Fibroblast of peridontal ligament (primary cell): ENCODE results near the gene EVC.

Experiments used
- DNase-seq: peaks from one replicate; pipeline ENCODE4 v3.0.0-alpha.2; 2010; ENCODE audit errors: extremely low read depth

EVC gene

DNA sequence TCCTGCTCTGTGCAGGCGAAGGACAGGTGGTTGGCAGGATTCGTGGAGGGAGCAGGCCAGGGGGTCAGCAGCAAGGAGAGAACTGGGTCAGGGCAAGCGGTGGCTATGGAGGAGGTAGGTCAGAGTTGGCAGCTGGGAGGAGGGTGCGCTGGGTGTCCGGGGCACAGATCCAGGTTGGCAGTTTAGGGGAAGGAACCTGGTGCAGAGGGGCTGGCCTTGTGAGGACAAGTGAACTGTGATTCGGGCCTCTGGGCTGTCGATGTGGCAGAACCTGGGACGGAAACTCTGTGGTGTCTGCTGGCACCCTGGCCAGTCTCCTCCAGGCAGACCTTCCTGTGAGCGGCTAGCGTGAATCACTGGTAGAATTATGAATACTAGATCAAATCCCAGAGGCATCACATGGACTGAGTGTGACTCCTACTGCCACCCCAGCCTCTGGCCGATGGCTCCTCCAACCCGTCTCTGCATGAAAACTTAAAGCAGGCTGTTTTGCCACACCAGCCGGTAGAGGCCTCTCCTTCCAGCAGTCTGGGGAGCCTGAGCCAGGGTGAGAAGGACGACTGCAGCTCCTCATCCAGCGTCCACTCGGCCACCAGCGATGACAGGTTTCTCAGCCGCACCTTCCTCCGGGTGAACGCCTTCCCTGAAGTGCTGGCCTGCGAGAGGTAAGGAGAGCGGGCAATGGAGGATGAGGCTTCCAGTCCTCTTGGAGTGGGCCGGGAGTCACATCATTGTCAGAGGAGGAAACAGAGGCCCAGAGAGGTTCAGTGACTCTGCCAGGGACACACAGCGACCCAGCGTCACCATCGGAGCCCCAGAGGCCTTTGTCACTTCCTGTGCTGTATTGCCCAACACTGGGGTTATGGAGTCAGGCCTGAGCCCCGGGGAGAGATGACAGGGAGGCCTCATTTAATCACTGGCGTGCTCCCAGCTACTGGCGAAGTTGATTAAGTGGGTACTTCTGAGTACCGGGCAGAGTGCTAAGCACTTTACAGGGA is 20.3 kb downstream of the EVC start:
- DNase-seq: no peak

- DNase-seq: no peak
Measured at GRCh38 chr4:5732158-5732557, 21.2 kb downstream of the EVC start.

- no peak for DNase-seq
Measured at GRCh38 chr4:5734853-5735252, 23.9 kb downstream of the EVC start.

GRCh38 chr4:5735463-5735862 is 24.5 kb downstream of the EVC start:
- DNase-seq: no peak

DNA sequence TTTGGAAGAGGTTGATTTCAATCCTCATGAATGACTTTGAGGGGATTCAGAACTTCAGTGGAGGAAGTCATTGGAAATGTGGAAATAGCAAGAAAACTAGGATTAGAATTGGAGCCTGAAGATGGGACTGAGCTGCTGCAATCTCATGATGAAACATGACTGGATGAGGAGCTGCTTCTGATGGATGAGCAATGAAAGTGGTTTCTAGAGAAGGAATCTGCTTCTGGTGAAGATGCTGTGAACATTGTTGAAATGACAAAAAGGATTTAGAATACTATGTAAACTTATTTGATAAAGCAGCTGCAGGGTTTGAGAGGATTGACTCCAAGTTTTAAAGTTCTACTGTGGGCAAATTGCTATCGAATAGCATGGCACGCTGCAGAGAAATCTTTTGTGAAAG is 27.1 kb downstream of the EVC start:
- DNase-seq: no peak

DNA sequence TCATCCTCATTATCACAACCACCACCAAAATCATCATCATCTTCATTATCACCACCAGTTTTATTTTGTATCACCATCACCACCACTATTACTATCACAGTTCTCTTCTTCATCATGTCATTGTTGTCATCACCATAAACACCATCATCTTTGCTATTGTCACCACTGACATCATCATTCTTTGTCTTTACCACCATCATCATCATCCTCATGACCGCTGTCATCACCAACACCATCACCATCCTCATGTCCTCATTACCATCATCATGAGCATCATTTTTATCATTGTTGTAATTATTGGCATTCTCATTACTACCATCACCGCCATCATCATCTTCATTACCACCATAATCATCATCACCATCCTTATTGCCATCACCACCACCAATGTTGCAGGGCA is 31.4 kb downstream of the EVC start:
- DNase-seq: no peak

- DNase-seq: no peak
Measured at GRCh38 chr4:5742968-5743367, 32.0 kb downstream of the EVC start.

- DNase-seq: no peak
Measured at GRCh38 chr4:5746250-5746649, 35.2 kb downstream of the EVC start.

DNA sequence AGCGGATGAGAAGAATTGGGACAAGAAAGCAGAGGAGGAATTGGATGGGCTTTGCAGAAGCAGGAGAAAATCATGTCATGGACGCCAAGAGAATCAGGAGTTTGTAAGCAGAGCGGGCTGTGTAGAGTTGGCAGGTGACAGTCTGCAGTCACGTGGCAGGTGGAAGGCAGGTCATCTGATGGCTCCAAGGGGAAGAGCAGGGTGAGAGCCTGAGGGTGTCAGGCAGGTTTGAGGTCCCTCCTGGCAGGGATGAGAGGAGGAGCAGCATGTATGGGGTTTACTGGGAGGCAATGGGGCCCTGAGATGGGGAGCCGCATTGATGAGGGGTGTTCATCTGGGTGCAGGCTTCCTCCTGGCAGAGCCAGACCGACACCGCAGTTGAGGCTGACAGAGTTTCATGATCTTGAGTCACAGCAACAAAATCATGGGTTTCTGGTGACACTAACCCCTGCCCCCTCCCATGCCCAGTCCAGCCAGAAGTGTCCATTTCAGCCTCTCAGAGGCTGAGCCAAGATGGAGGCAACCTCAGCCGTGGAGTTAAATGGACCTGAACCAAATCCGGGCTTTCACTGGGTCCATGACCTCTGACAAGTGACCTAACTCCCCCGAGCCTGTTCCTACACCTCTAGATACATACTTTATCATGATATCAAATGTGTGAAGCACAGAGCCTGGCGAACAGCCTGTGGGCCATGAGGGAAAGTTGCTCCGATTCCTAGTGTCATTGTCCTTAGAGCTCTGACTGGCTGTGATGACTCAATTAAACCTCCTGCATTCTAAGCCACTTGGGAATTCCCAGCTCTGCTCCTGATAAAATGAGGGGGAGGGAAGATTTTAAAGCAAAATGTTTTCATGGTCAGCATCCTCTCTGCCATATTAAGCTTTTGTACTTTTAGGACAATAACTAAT is 36.1 kb downstream of the EVC start:
- peak; percentile 41 for DNase-seq

- peak; percentile 100 for DNase-seq
Measured at GRCh38 chr4:5747738-5748375, 36.9 kb downstream of the EVC start.

- DNase-seq: no peak
Measured at GRCh38 chr4:5749568-5749967, 38.6 kb downstream of the EVC start.

DNA sequence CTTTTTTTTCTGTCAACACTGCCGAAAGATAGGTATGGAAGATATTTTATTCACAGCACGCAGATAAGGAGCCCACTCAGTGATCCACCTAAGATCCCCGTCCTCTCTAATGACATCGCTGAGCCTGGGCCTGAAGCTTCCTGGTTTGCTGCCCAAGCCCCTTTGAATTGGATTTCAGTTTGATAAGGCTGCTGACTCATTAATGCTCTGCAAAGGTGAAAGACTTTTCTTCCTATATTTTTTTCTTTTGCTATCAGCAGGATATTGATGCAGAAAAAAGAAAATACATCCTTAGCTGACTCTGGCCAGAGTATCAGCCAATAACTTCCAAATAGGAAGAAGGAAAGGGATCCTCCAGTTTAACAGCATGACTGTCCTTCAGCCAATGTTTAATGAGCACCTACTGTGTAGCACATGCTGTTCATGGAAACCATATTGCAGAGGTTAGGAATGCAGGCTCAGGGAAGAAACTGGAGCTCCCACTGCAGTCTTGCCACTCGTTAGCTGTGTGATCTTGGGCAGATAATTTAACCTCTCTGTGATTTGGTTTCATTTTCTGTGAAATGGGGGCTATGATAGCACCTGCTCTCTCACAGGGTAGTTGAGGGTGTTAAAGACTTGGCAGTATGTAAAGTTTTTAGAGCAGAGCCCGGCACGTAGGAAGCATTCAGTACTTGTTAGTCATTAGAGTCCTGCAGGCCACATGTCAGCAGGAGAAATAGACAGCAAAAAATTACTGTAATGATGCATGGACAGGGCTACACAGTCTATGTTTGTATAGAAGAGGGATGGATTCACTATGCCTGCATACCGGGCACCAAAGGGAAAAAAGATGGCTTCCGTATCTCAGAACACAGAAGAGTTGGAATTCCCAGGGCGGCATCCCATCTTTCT is 39.3 kb downstream of the EVC start:
- DNase-seq: peak; percentile 31

GRCh38 chr4:5750946-5751665 is 40.1 kb downstream of the EVC start:
- DNase-seq: no peak

GRCh38 chr4:5751666-5752375 is 40.8 kb downstream of the EVC start:
- DNase-seq: no peak

DNA sequence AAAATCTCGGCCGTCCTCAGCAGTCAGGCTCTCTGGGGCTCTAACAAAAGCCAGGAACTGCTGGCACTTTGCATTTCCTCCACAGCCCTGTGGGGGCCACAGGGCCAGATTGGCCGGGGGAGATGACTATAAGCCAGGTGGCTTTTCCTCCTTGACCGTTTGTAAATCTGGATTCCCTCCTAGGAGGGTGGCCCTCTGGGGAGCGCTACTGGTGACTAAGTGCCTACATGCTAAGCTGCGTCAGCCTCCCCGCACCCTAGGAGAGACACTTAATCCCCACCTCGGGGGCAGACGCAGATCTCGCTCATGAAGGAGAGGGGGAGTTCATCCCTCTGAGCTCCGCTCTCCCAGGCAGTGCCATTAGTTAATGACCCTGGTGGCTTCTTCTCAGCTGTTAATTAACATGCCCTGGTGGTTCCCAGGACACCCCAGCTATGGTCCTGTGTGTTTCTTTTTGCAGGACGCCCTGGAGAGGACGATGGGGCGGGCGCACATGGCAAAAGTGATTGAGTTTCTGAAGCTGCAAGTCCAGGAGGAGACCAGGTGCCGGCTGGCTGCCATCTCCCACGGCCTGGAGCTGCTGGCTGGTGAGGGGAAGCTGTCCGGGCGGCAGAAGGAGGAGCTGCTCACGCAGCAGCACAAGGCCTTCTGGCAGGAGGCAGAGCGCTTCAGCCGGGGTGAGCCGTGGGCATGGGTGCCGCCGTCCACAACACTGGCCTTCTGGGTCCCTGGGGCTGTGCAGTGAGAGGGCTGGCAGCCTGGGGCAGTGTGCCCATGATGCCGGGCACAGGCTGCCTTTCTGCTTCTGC is 41.6 kb downstream of the EVC start:
- DNase-seq: no peak

GRCh38 chr4:5753366-5753765 is 42.4 kb downstream of the EVC start:
- DNase-seq: no peak

GRCh38 chr4:5753766-5754528 is 42.9 kb downstream of the EVC start:
- DNase-seq: peak; percentile 69

DNA sequence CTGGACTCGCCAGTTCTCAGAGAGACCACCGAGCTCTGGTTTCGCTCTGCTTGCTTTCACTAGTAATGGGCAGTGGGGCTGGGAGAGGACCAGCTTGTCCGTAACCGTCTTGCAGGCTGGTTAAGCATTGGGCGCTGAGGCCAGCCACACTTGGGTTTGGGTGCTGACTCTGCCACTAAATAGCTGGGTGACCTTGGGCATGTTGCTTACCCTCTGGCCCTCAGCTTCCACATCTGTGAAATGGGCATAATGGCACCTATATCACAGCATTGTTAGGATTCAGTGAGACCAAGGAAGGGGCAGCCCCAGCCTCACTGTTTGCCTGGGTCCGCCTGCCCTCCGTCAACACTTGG is 43.5 kb downstream of the EVC start:
- no peak for DNase-seq
